ENCODE data around the gene ZMYND8. TPM values are rescaled to one million over a fixed set of nuclear protein-coding genes. Genes with fewer than 3 reads are reported as not detected.
A peak's percentile ranks its signal among the peaks of the same experiment; 100 is the strongest.

Gene ZMYND8
- total and polyA plus RNA-seq, 4 donors: 4.5 to 27.4 (median 14.1) TPM

GRCh38 chr20:47352332-47353238 lies 3.9 kb downstream of the ZMYND8 start:
- intact Hi-C loops (cut with DNase I): no loop called here
- H3K27ac ChIP-seq (ENCODE audit: low read depth in 1 of 2, low read length in 2 of 2): peak overlapping the region; percentile 54 to 92
- 7% methylated on average over 13 of the region's 13 CpGs for WGBS, 2 donors
- H3K36me3 ChIP-seq (ENCODE audit: control insufficient read depth in 1 of 2, insufficient read depth in 2 of 2, low read length in 1 of 2): no peaks in the 10 kb centered on the region
- H3K4me3 ChIP-seq (ENCODE audit: low read length in 2 of 2): no peak overlapping the region
- H3K4me1 ChIP-seq (ENCODE audit: control insufficient read depth in 1 of 2, insufficient read depth in 2 of 2, low read length in 2 of 2): peaks cover 5 to 27% of the 10 kb centered on the region in 2 donors
- DNase-seq (no peak), ATAC-seq (ENCODE audit: low FRiP score) (no peak)
- no peaks in the 10 kb centered on the region for H3K27me3 ChIP-seq (ENCODE audit: control insufficient read depth in 1 of 2, insufficient read depth in 2 of 2, low read length in 1 of 2)
- H3K9me3 ChIP-seq (ENCODE audit: control insufficient read depth, low read length): no peaks in the 10 kb centered on the region

- no peak for DNase-seq
- intact Hi-C loops (cut with DNase I): no loop called here
- WGBS, 2 donors: 21% methylated on average over 10 of the region's 10 CpGs
Observed at GRCh38 chr20:47351643-47352331, 4.7 kb downstream of the ZMYND8 start.

GRCh38 chr20:47350691-47351545 lies 5.6 kb downstream of the ZMYND8 start:
- peaks cover 9 to 29% of the 10 kb centered on the region in 2 donors for H3K4me1 ChIP-seq (ENCODE audit: control insufficient read depth in 1 of 2, insufficient read depth in 2 of 2, low read length in 2 of 2)
- no peaks in the 10 kb centered on the region for H3K9me3 ChIP-seq (ENCODE audit: control insufficient read depth, low read length)
- no peaks in the 10 kb centered on the region for H3K27me3 ChIP-seq (ENCODE audit: control insufficient read depth in 1 of 2, insufficient read depth in 2 of 2, low read length in 1 of 2)
- no peak overlapping the region for H3K4me3 ChIP-seq (ENCODE audit: low read length in 2 of 2)
- peak overlapping the region; percentile 54 to 58 for H3K27ac ChIP-seq (ENCODE audit: low read depth in 1 of 2, low read length in 2 of 2)
- WGBS, 2 donors: 37% methylated on average over 4 of the region's 4 CpGs
- DNase-seq: no peak
- intact Hi-C loops (cut with DNase I): no loop called here
- no peaks in the 10 kb centered on the region for H3K36me3 ChIP-seq (ENCODE audit: control insufficient read depth in 1 of 2, insufficient read depth in 2 of 2, low read length in 1 of 2)
- ATAC-seq (ENCODE audit: low FRiP score): no peak

More at GRCh38 chr20:47351643-47352331, 4.7 kb downstream of the ZMYND8 start:
- H3K4me3 ChIP-seq (ENCODE audit: low read length in 2 of 2): no peak overlapping the region
- no peaks in the 10 kb centered on the region for H3K36me3 ChIP-seq (ENCODE audit: control insufficient read depth in 1 of 2, insufficient read depth in 2 of 2, low read length in 1 of 2)
- ATAC-seq (ENCODE audit: low FRiP score): no peak
- peak overlapping the region; percentile 54 to 92 for H3K27ac ChIP-seq (ENCODE audit: low read depth in 1 of 2, low read length in 2 of 2)
- peaks cover 9 to 29% of the 10 kb centered on the region in 2 donors for H3K4me1 ChIP-seq (ENCODE audit: control insufficient read depth in 1 of 2, insufficient read depth in 2 of 2, low read length in 2 of 2)
- H3K27me3 ChIP-seq (ENCODE audit: control insufficient read depth in 1 of 2, insufficient read depth in 2 of 2, low read length in 1 of 2): no peaks in the 10 kb centered on the region
- no peaks in the 10 kb centered on the region for H3K9me3 ChIP-seq (ENCODE audit: control insufficient read depth, low read length)

GRCh38 chr20:47350181-47350550 lies 6.3 kb downstream of the ZMYND8 start:
- H3K4me3 ChIP-seq (ENCODE audit: low read length in 2 of 2): no peak overlapping the region
- no peaks in the 10 kb centered on the region for H3K27me3 ChIP-seq (ENCODE audit: control insufficient read depth in 1 of 2, insufficient read depth in 2 of 2, low read length in 1 of 2)
- 46 to 51% methylated on average over 4 of the region's 4 CpGs for WGBS, 2 donors
- H3K36me3 ChIP-seq (ENCODE audit: control insufficient read depth in 1 of 2, insufficient read depth in 2 of 2, low read length in 1 of 2): no peaks in the 10 kb centered on the region
- ATAC-seq (ENCODE audit: low FRiP score) (no peak), DNase-seq (no peak)
- H3K9me3 ChIP-seq (ENCODE audit: control insufficient read depth, low read length): no peaks in the 10 kb centered on the region
- peaks cover 9 to 29% of the 10 kb centered on the region in 2 donors for H3K4me1 ChIP-seq (ENCODE audit: control insufficient read depth in 1 of 2, insufficient read depth in 2 of 2, low read length in 2 of 2)
- peak overlapping the region in 1 of 2 donors; percentile 54 for H3K27ac ChIP-seq (ENCODE audit: low read depth in 1 of 2, low read length in 2 of 2)
- intact Hi-C loops (cut with DNase I): no loop called here

GRCh38 chr20:47349365-47350180 lies 6.9 kb downstream of the ZMYND8 start:
- no peaks in the 10 kb centered on the region for H3K36me3 ChIP-seq (ENCODE audit: control insufficient read depth in 1 of 2, insufficient read depth in 2 of 2, low read length in 1 of 2)
- WGBS, 2 donors: 2 to 8% methylated on average over 7 of the region's 7 CpGs
- no peaks in the 10 kb centered on the region for H3K27me3 ChIP-seq (ENCODE audit: control insufficient read depth in 1 of 2, insufficient read depth in 2 of 2, low read length in 1 of 2)
- intact Hi-C loops (cut with DNase I): no loop called here
- H3K9me3 ChIP-seq (ENCODE audit: control insufficient read depth, low read length): no peaks in the 10 kb centered on the region
- peak overlapping the region; percentile 72 to 79 for H3K27ac ChIP-seq (ENCODE audit: low read depth in 1 of 2, low read length in 2 of 2)
- DNase-seq (no peak), ATAC-seq (ENCODE audit: low FRiP score) (no peak)
- peaks cover 9 to 29% of the 10 kb centered on the region in 2 donors for H3K4me1 ChIP-seq (ENCODE audit: control insufficient read depth in 1 of 2, insufficient read depth in 2 of 2, low read length in 2 of 2)
- H3K4me3 ChIP-seq (ENCODE audit: low read length in 2 of 2): no peak overlapping the region

GRCh38 chr20:47348539-47349142 lies 7.9 kb downstream of the ZMYND8 start:
- intact Hi-C loops (cut with DNase I): no loop called here
- Histone ChIP-seq H3K27ac (ENCODE audit: low read depth in 1 of 2, low read length in 2 of 2) (peak overlapping the region; percentile 79 to 83), H3K9me3 (ENCODE audit: control insufficient read depth, low read length) (no peaks in the 10 kb centered on the region), H3K4me1 (ENCODE audit: control insufficient read depth in 1 of 2, insufficient read depth in 2 of 2, low read length in 2 of 2) (peaks cover 9 to 22% of the 10 kb centered on the region in 2 donors), H3K27me3 (ENCODE audit: control insufficient read depth in 1 of 2, insufficient read depth in 2 of 2, low read length in 1 of 2) (no peaks in the 10 kb centered on the region), H3K36me3 (ENCODE audit: control insufficient read depth in 1 of 2, insufficient read depth in 2 of 2, low read length in 1 of 2) (no peaks in the 10 kb centered on the region), H3K4me3 (ENCODE audit: low read length in 2 of 2) (no peak overlapping the region)
- no peak for DNase-seq
- WGBS, 2 donors: 55% methylated on average over 8 of the region's 8 CpGs
- ATAC-seq (ENCODE audit: low FRiP score): no peak

- no peak overlapping the region for H3K4me3 ChIP-seq (ENCODE audit: low read length in 2 of 2)
- no peaks in the 10 kb centered on the region for H3K9me3 ChIP-seq (ENCODE audit: control insufficient read depth, low read length)
- peaks cover 9 to 22% of the 10 kb centered on the region in 2 donors for H3K4me1 ChIP-seq (ENCODE audit: control insufficient read depth in 1 of 2, insufficient read depth in 2 of 2, low read length in 2 of 2)
- WGBS, 2 donors: 25 to 41% methylated on average over 4 of the region's 4 CpGs
- H3K36me3 ChIP-seq (ENCODE audit: control insufficient read depth in 1 of 2, insufficient read depth in 2 of 2, low read length in 1 of 2): no peaks in the 10 kb centered on the region
- intact Hi-C loops (cut with DNase I): no loop called here
- H3K27ac ChIP-seq (ENCODE audit: low read depth in 1 of 2, low read length in 2 of 2): peak overlapping the region; percentile 79 to 83
- no peaks in the 10 kb centered on the region for H3K27me3 ChIP-seq (ENCODE audit: control insufficient read depth in 1 of 2, insufficient read depth in 2 of 2, low read length in 1 of 2)
- DNase-seq (no peak), ATAC-seq (ENCODE audit: low FRiP score) (no peak)
Observed at GRCh38 chr20:47347661-47348435, 8.7 kb downstream of the ZMYND8 start.

Data from aorta (tissue), 5 donors.